Body of pancreas (tissue), 4 donors: Measurements from ENCODE around the gene COL6A3. TPM values are rescaled to one million over a fixed set of nuclear protein-coding genes. Genes with fewer than 3 reads are reported as not detected.

Experiments
- ATAC-seq: fragments of 150-250 bp; one replicate; pipeline ENCODE4 v1.9.1; 2016
- DNase-seq, 4 donors: peaks; one replicate each; pipeline ENCODE4 v3.0.0-alpha.2; 2019
- H3K27ac ChIP-seq, 4 donors: fragments of 200-600 bp; sonication (generic); 1 replicate in 3 of 4; 2 replicates in 1 of 4; pipeline versions ENCODE4 v1.5.1 to v1.6.1; 2016 to 2019; ENCODE audit warnings: mild to moderate bottlenecking in 1 of 4, mixed read lengths in 1 of 4, moderate library complexity in 1 of 4
- H3K27me3 ChIP-seq, 2 donors: fragments of 200-600 bp; sonication (generic); one replicate each; pipeline ENCODE4 v1.6.0; 2016; ENCODE audit warnings: mild to moderate bottlenecking in 1 of 2
- H3K36me3 ChIP-seq, 2 donors: fragments of 200-600 bp; sonication (generic); replicated peaks in 1 of 2; 2 replicates each; pipeline ENCODE4 v1.5.1; 2016; ENCODE audit warnings: low read depth in 2 of 2; ENCODE audit not compliant: insufficient read depth in 1 of 2
- H3K4me1 ChIP-seq: fragments of 200-600 bp; sonication (generic); one replicate; pipeline ENCODE4 v1.6.0; 2016
- H3K4me3 ChIP-seq, 2 donors: fragments of 200-600 bp; sonication (generic); 1 replicate in 1 of 2; 2 replicates in 1 of 2; pipeline ENCODE4 v1.5.1; 2016 to 2019
- H3K9me3 ChIP-seq, 3 donors: fragments of 200-600 bp; sonication (generic); 1 replicate in 2 of 3; 2 replicates in 1 of 3; pipeline ENCODE4 v1.5.1; 2016
- CTCF ChIP-seq, 7 experiments: fragments of 450-650 bp in 4 of 7; fragments of 200-600 bp in 3 of 7; sonication (generic) in 3 of 7; IDR thresholded peaks; one replicate each; pipeline ENCODE4 v1.5.1; 2016 to 2019; ENCODE audit warnings: antibody characterized with exemption in 7 of 7
- POLR2A ChIP-seq, 3 donors: fragments of 450-650 bp; IDR thresholded peaks; one replicate each; pipeline ENCODE4 v1.6.1; 2016; ENCODE audit warnings: antibody characterized with exemption in 3 of 3, mild to moderate bottlenecking in 2 of 3
- WGBS, 2 donors: methylation state at CpG; one replicate each; pipeline ENCODE4 v1.1.5; 2017; 5-methylcytosine and 5-hydroxymethylcytosine counted together
- intact Hi-C: fragments of 100-400 bp; cut with DNase I; formaldehyde crosslinking; loops from one replicate; pipeline ENCODE4 v1.15.1; 2023
- total RNA-seq, 2 donors: library from RNA; depleted of rRNA; stranded (reverse); fragments of >200 nt; gene quantifications; one replicate each; pipeline ENCODE4 v1.1.0, GENCODE V29; 2016

Gene COL6A3
- total RNA-seq, 2 donors from 2014 or later, result 46.4 to 121 TPM

- no peak overlapping the region for H3K27ac ChIP-seq
- DNase-seq (no peak), ATAC-seq (no peak)
- H3K4me1 ChIP-seq, result peaks cover 20% of the 10 kb centered on the region
- H3K27me3 ChIP-seq, result no peaks in the 10 kb centered on the region
- no peaks in the 10 kb centered on the region for H3K9me3 ChIP-seq
- H3K36me3 ChIP-seq, result no peaks in the 10 kb centered on the region
- WGBS, 2 donors, result 81 to 82% methylated on average over 15 of the region's 15 CpGs
- TF ChIP-seq CTCF (IDR thresholded peaks at IDR 0.05) (no peak), POLR2A (IDR thresholded peaks at IDR 0.05) (no peak)
- no peak overlapping the region for H3K4me3 ChIP-seq
- intact Hi-C loops, result no loop called here
These were observed 94.7 kb downstream of the COL6A3 start for GRCh38 chr2:237319086-237319820.

DNA sequence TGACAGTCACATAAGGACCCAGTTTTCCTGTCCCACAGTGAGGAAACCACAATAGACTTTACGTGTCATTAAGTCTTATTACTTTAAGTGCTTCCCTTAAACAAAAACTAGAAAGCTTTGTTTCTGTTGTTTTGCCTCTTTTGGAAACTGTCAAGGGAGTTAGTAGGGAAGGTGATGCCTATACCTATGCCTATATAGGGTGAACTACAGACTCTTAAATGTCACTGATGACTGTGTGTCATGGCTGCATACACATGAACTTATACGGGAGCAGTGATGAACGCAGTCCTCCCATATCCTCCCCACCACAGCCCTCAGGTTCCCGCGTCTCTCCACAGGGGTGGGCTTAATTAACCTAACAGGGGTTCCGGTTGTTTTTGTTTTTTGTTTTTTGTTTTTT lies 97.6 kb downstream of the COL6A3 start:
- Histone ChIP-seq H3K36me3 (no peaks in the 10 kb centered on the region), H3K4me3 (no peak overlapping the region), H3K27me3 (no peaks in the 10 kb centered on the region), H3K27ac (peak overlapping the region in 3 of 4 donors; percentile 59 to 68 (median 63)), H3K9me3 (no peaks in the 10 kb centered on the region), H3K4me1 (peaks cover 20% of the 10 kb centered on the region)
- DNase-seq, result no peak
- no peak for ATAC-seq
- intact Hi-C loops, result no loop called here
- no peak for TF ChIP-seq CTCF (IDR thresholded peaks at IDR 0.05)
- TF ChIP-seq POLR2A (IDR thresholded peaks at IDR 0.05), result no peak
- WGBS, 2 donors, result 85 to 94% methylated on average over 6 of the region's 6 CpGs

GRCh38 chr2:237315829-237316225 lies 98.1 kb downstream of the COL6A3 start:
- peak; percentile 74 for ATAC-seq
- WGBS, 2 donors, result 10 to 12% methylated on average over 6 of the region's 6 CpGs
- no peak overlapping the region for H3K4me3 ChIP-seq
- H3K27ac ChIP-seq, result peak overlapping the region; percentile 2 to 68 (median 61)
- no peaks in the 10 kb centered on the region for H3K36me3 ChIP-seq
- intact Hi-C loops, result no loop called here
- H3K9me3 ChIP-seq, result no peaks in the 10 kb centered on the region
- DNase-seq, result peak in 3 of 4 donors; percentile 28 to 67 (median 33)
- TF ChIP-seq CTCF (IDR thresholded peaks at IDR 0.05) (no peak), POLR2A (IDR thresholded peaks at IDR 0.05) (no peak)
- H3K4me1 ChIP-seq, result peaks cover 20% of the 10 kb centered on the region
- no peaks in the 10 kb centered on the region for H3K27me3 ChIP-seq

GRCh38 chr2:237315170-237315828 lies 98.7 kb downstream of the COL6A3 start:
- TF ChIP-seq CTCF (IDR thresholded peaks at IDR 0.05) (peak in 3 of 7 experiments; percentile 16 to 36 (median 17)), POLR2A (IDR thresholded peaks at IDR 0.05) (no peak)
- ATAC-seq, result peak; percentile 93
- 16 to 17% methylated on average over 13 to 14 of the region's 14 CpGs for WGBS, 2 donors
- Histone ChIP-seq H3K4me1 (peaks cover 20% of the 10 kb centered on the region), H3K9me3 (no peaks in the 10 kb centered on the region), H3K36me3 (no peaks in the 10 kb centered on the region), H3K27me3 (no peaks in the 10 kb centered on the region), H3K4me3 (no peak overlapping the region), H3K27ac (peak overlapping the region; percentile 2 to 68 (median 61))
- intact Hi-C loops, result no loop called here
- peak; percentile 73 to 87 (median 78) for DNase-seq
